Measurements from ENCODE around the gene FKBP5. TPM values are rescaled to one million over a fixed set of nuclear protein-coding genes. Genes with fewer than 3 reads are reported as not detected.
A peak's percentile ranks its signal among the peaks of the same experiment; 100 is the strongest.

The FKBP5 gene
- total RNA-seq, 1 experiment from 2014 or later = 33.9 TPM

DNA sequence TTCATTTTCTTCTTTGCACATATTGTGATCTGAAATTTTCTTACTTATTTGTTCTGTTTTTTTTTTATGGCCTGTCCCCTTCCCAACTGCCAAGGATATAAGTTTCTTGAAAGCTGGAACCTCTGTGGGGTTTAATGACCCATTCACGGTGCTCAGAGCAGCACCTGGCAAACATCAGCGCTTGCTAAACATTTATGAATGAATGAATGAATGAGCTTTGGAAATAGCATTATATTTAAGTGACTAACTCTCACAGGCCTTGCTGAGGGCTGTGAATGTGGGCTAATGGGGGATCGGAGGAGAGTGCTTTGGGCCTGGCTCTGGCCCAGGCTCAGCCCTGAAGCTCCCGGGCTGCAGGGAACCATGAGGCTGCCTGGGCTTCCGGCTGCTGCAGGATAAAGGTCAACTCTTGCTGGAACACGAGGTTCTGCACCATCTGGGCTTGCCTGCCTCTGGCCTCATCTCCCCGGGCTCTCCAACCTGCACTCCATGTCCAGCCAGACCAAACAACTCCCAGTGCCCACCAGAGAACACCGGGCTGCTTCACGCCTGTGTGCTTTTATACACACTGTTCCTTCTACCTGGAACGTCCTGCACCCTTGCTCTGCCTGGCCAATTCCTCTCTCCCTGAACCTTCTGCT lies 33.5 kb upstream of the FKBP5 start:
- Histone ChIP-seq H2AK5ac (ENCODE audit: insufficient read length, low read length) (no peak overlapping the region), H3K9ac (ENCODE audit: extremely low read depth, insufficient read length, low read length) (no peak overlapping the region), H3K14ac (ENCODE audit: insufficient read depth, low read length) (no peak overlapping the region), H3K23ac (ENCODE audit: insufficient read length, low read depth, low read length) (no peak overlapping the region), H2BK5ac (ENCODE audit: insufficient read length, low read length) (no peak overlapping the region), H3K79me1 (ENCODE audit: insufficient read depth, low read depth, low read length, poor library complexity, severe bottlenecking) (no peaks in the 10 kb centered on the region), H4K8ac (replicated peaks; ENCODE audit: insufficient read length, low read depth, low read length) (no peak overlapping the region), H2AFZ (ENCODE audit: low read length) (no peak overlapping the region), H3K18ac (ENCODE audit: insufficient read length, low read depth, low read length) (no peak overlapping the region), H4K5ac (ENCODE audit: insufficient read length, low read depth, low read length) (no peak overlapping the region), H2BK12ac (ENCODE audit: insufficient read length, low read depth, low read length) (no peak overlapping the region), H3T11ph (ENCODE audit: low read length) (no peak overlapping the region), H2BK20ac (ENCODE audit: low read depth, low read length, poor library complexity, severe bottlenecking) (no peak overlapping the region), H3K4me2 (ENCODE audit: insufficient read depth, insufficient read length, low read length) (no peak overlapping the region), H2BK120ac (ENCODE audit: low read depth, low read length, poor library complexity, severe bottlenecking) (no peak overlapping the region), H3K27ac (ENCODE audit: insufficient read length, low read depth, low read length) (no peak overlapping the region), H3K23me2 (ENCODE audit: insufficient read length, low read depth, low read length, poor library complexity, severe bottlenecking) (no peaks in the 10 kb centered on the region), H3K4ac (ENCODE audit: low read depth, low read length) (no peak overlapping the region), H3K9me3 (ENCODE audit: control insufficient read depth, low read depth, low read length) (no peaks in the 10 kb centered on the region), H3K27me3 (ENCODE audit: insufficient read depth, low read length) (peaks cover 2% of the 10 kb centered on the region; the same call in 1 of the 2 replicates), H3K56ac (ENCODE audit: insufficient read length, low read depth, low read length) (no peak overlapping the region), H3K4me1 (ENCODE audit: insufficient read depth, low read length) (peaks cover 28% of the 10 kb centered on the region; the same call in 1 of the 2 replicates), H4K91ac (ENCODE audit: insufficient read length, low read depth, low read length) (no peak overlapping the region), H4K20me1 (ENCODE audit: control insufficient read depth, insufficient read depth, insufficient read length) (no peaks in the 10 kb centered on the region), H2BK15ac (ENCODE audit: low read depth, low read length) (no peak overlapping the region), H3K79me2 (ENCODE audit: insufficient read depth, low read length) (no peaks in the 10 kb centered on the region)
- WGBS (ENCODE audit: extremely low coverage, insufficient read length, low lambda C conversion rate) = no CpG with 5 or more reads among the region's 10 CpGs
- H3K9me3 Mint-ChIP-seq = no peaks in the 10 kb centered on the region
- no peaks in the 10 kb centered on the region for H3K36me3 Mint-ChIP-seq (ENCODE audit: insufficient read depth in 1 of 3, low read depth in 3 of 3)
- DNase-seq = no peak
- H3K27ac Mint-ChIP-seq = peak overlapping the region in 1 of 3 experiments; percentile 49; a peak in 3 of 7 replicates
- peak overlapping the region in 1 of 2 experiments; percentile 5; a peak in 1 of 5 replicates for H3K4me3 Mint-ChIP-seq
- TF ChIP-seq, protein P1, sequence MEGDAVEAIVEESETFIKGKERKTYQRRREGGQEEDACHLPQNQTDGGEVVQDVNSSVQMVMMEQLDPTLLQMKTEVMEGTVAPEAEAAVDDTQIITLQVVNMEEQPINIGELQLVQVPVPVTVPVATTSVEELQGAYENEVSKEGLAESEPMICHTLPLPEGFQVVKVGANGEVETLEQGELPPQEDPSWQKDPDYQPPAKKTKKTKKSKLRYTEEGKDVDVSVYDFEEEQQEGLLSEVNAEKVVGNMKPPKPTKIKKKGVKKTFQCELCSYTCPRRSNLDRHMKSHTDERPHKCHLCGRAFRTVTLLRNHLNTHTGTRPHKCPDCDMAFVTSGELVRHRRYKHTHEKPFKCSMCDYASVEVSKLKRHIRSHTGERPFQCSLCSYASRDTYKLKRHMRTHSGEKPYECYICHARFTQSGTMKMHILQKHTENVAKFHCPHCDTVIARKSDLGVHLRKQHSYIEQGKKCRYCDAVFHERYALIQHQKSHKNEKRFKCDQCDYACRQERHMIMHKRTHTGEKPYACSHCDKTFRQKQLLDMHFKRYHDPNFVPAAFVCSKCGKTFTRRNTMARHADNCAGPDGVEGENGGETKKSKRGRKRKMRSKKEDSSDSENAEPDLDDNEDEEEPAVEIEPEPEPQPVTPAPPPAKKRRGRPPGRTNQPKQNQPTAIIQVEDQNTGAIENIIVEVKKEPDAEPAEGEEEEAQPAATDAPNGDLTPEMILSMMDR (conservative IDR thresholded peaks at IDR 0.05) = no peak
- H3K4me1 Mint-ChIP-seq = peaks cover 57 to 60% of the 10 kb centered on the region in 2 experiments
- H3K27me3 Mint-ChIP-seq (ENCODE audit: low read depth) = peaks cover 25% of the 10 kb centered on the region
